Measurements from ENCODE around the gene GRID2.

GRID2 gene

GRCh38 chr4:93414041-93414550 lies 1110.3 kb downstream of the GRID2 start:
- no peak for DNase-seq (ENCODE audit: low read depth)

- DNase-seq (ENCODE audit: low read depth), result no peak
These were observed 1112.8 kb downstream of the GRID2 start for GRCh38 chr4:93416344-93417128.

- no peak for DNase-seq (ENCODE audit: low read depth)
These were observed 1127.6 kb downstream of the GRID2 start for GRCh38 chr4:93431371-93431770.

- DNase-seq (ENCODE audit: low read depth), result no peak
These were observed 1130.1 kb downstream of the GRID2 start for GRCh38 chr4:93433840-93434239.

GRCh38 chr4:93436000-93436626 lies 1132.3 kb downstream of the GRID2 start:
- no peak for DNase-seq (ENCODE audit: low read depth)

GRCh38 chr4:93437991-93438390 lies 1134.2 kb downstream of the GRID2 start:
- no peak for DNase-seq (ENCODE audit: low read depth)

GRCh38 chr4:93444860-93445259 lies 1141.1 kb downstream of the GRID2 start:
- no peak for DNase-seq (ENCODE audit: low read depth)

GRCh38 chr4:93446038-93446437 lies 1142.3 kb downstream of the GRID2 start:
- no peak for DNase-seq (ENCODE audit: low read depth)

- no peak for DNase-seq (ENCODE audit: low read depth)
These were observed 1145.0 kb downstream of the GRID2 start for GRCh38 chr4:93448691-93449293.

- no peak for DNase-seq (ENCODE audit: low read depth)
These were observed 1148.2 kb downstream of the GRID2 start for GRCh38 chr4:93451954-93452353.

- no peak for DNase-seq (ENCODE audit: low read depth)
These were observed 1157.8 kb downstream of the GRID2 start for GRCh38 chr4:93461541-93461940.

- no peak for DNase-seq (ENCODE audit: low read depth)
These were observed 1162.7 kb downstream of the GRID2 start for GRCh38 chr4:93466446-93466845.

- no peak for DNase-seq (ENCODE audit: low read depth)
These were observed 1163.9 kb downstream of the GRID2 start for GRCh38 chr4:93467484-93468155.

- no peak for DNase-seq (ENCODE audit: low read depth)
These were observed 1165.8 kb downstream of the GRID2 start for GRCh38 chr4:93469560-93469959.

GRCh38 chr4:93475730-93476129 lies 1172.0 kb downstream of the GRID2 start:
- no peak for DNase-seq (ENCODE audit: low read depth)

- no peak for DNase-seq (ENCODE audit: low read depth)
These were observed 1175.0 kb downstream of the GRID2 start for GRCh38 chr4:93478805-93479204.

- DNase-seq (ENCODE audit: low read depth), result no peak
These were observed 1176.7 kb downstream of the GRID2 start for GRCh38 chr4:93480452-93480851.

- no peak for DNase-seq (ENCODE audit: low read depth)
These were observed 1191.6 kb downstream of the GRID2 start for GRCh38 chr4:93495346-93495745.

- DNase-seq (ENCODE audit: low read depth), result no peak
These were observed 1197.5 kb downstream of the GRID2 start for GRCh38 chr4:93501244-93501643.

GRCh38 chr4:93501946-93502345 lies 1198.2 kb downstream of the GRID2 start:
- DNase-seq (ENCODE audit: low read depth), result no peak

GRCh38 chr4:93502991-93503390 lies 1199.2 kb downstream of the GRID2 start:
- no peak for DNase-seq (ENCODE audit: low read depth)

GRCh38 chr4:93513851-93514250 lies 1210.1 kb downstream of the GRID2 start:
- no peak for DNase-seq (ENCODE audit: low read depth)

- no peak for DNase-seq (ENCODE audit: low read depth)
These were observed 1211.4 kb downstream of the GRID2 start for GRCh38 chr4:93515208-93515607.

Data from activated T-helper 1 cell treated with Interleukin-2 at 50 U/mL for 16 hours (primary cell).